ENCODE data around the gene AKAP6.

Gene AKAP6

GRCh38 chr14:32329146-32329545, at the start of gene AKAP6:
TSS of gene AKAP6 (plus strand) at chr14:32329298. CDS start at chr14:32433494, 104,196 bp downstream.
- DNase-seq (ENCODE audit: low read depth in 3 of 3, low spot score in 1 of 3) = no peak

GRCh38 chr14:32286602-32287001, 42.5 kb upstream of the AKAP6 start:
- DNase-seq (ENCODE audit: low read depth in 3 of 3, low spot score in 1 of 3) = no peak

- DNase-seq (ENCODE audit: low read depth in 3 of 3, low spot score in 1 of 3) = no peak
These were observed 32.7 kb upstream of the AKAP6 start for GRCh38 chr14:32296366-32296765.

GRCh38 chr14:32298346-32298745, 30.8 kb upstream of the AKAP6 start:
- DNase-seq (ENCODE audit: low read depth in 3 of 3, low spot score in 1 of 3) = no peak

- DNase-seq (ENCODE audit: low read depth in 3 of 3, low spot score in 1 of 3) = no peak
These were observed 29.0 kb upstream of the AKAP6 start for GRCh38 chr14:32300136-32300535.

GRCh38 chr14:32303865-32304264, 25.2 kb upstream of the AKAP6 start:
- no peak for DNase-seq (ENCODE audit: low read depth in 3 of 3, low spot score in 1 of 3)

- DNase-seq (ENCODE audit: low read depth in 3 of 3, low spot score in 1 of 3) = no peak
These were observed 24.8 kb upstream of the AKAP6 start for GRCh38 chr14:32304296-32304695.

GRCh38 chr14:32306549-32306948, 22.5 kb upstream of the AKAP6 start:
- DNase-seq (ENCODE audit: low read depth in 3 of 3, low spot score in 1 of 3) = no peak

GRCh38 chr14:32307881-32308582, 21.1 kb upstream of the AKAP6 start:
- DNase-seq (ENCODE audit: low read depth in 3 of 3, low spot score in 1 of 3) = no peak

GRCh38 chr14:32310876-32311275, 18.2 kb upstream of the AKAP6 start:
- no peak for DNase-seq (ENCODE audit: low read depth in 3 of 3, low spot score in 1 of 3)

- DNase-seq (ENCODE audit: low read depth in 3 of 3, low spot score in 1 of 3) = no peak
These were observed 17.6 kb upstream of the AKAP6 start for GRCh38 chr14:32311294-32312009.

GRCh38 chr14:32312010-32312331, 17.1 kb upstream of the AKAP6 start:
- DNase-seq (ENCODE audit: low read depth in 3 of 3, low spot score in 1 of 3) = no peak

GRCh38 chr14:32313844-32314376, 15.2 kb upstream of the AKAP6 start:
- no peak for DNase-seq (ENCODE audit: low read depth in 3 of 3, low spot score in 1 of 3)

GRCh38 chr14:32318087-32318795, 10.9 kb upstream of the AKAP6 start:
- DNase-seq (ENCODE audit: low read depth in 3 of 3, low spot score in 1 of 3) = no peak

- no peak for DNase-seq (ENCODE audit: low read depth in 3 of 3, low spot score in 1 of 3)
These were observed 9.6 kb upstream of the AKAP6 start for GRCh38 chr14:32319368-32320049.

GRCh38 chr14:32324601-32325000, 4.5 kb upstream of the AKAP6 start:
- DNase-seq (ENCODE audit: low read depth in 3 of 3, low spot score in 1 of 3) = no peak

- DNase-seq (ENCODE audit: low read depth in 3 of 3, low spot score in 1 of 3) = no peak
These were observed 1.7 kb upstream of the AKAP6 start for GRCh38 chr14:32327255-32327961.

- no peak for DNase-seq (ENCODE audit: low read depth in 3 of 3, low spot score in 1 of 3)
These were observed 690 bp downstream of the AKAP6 start for GRCh38 chr14:32329690-32330285.

GRCh38 chr14:32330351-32331111, 1.4 kb downstream of the AKAP6 start:
- DNase-seq (ENCODE audit: low read depth in 3 of 3, low spot score in 1 of 3) = no peak

GRCh38 chr14:32331206-32331605, 2.1 kb downstream of the AKAP6 start:
- DNase-seq (ENCODE audit: low read depth in 3 of 3, low spot score in 1 of 3) = no peak

Data from stimulated activated CD4-positive, alpha-beta T cell treated with anti-CD3 and anti-CD28 coated beads, TNF-alpha, amount 100 ng/mL, for 1 hour (primary cell).